ENCODE measurements around the gene SCNN1G.

Gene SCNN1G

GRCh38 chr16:23223368-23223767, 40.8 kb downstream of the SCNN1G start:
- CTCF ChIA-PET = no interaction called here
- no peak for TF ChIP-seq CTCF (IDR thresholded peaks at IDR 0.05; ENCODE audit: insufficient read depth, low read length, missing control alignments)
- H3K4me3 ChIP-seq (ENCODE audit: low read depth, low read length) = no peak overlapping the region
- POLR2A ChIA-PET = no interaction called here
- no peak for DNase-seq (ENCODE audit: low read depth, low spot score)

- ChIA-PET POLR2A (no interaction called here), CTCF (no interaction called here)
- no peak overlapping the region for H3K4me3 ChIP-seq (ENCODE audit: low read depth, low read length)
- no peak for DNase-seq (ENCODE audit: low read depth, low spot score)
- TF ChIP-seq CTCF (IDR thresholded peaks at IDR 0.05; ENCODE audit: insufficient read depth, low read length, missing control alignments) = no peak
These were observed 42.6 kb downstream of the SCNN1G start for GRCh38 chr16:23225109-23225508.

GRCh38 chr16:23225634-23226033, 43.1 kb downstream of the SCNN1G start:
- TF ChIP-seq CTCF (IDR thresholded peaks at IDR 0.05; ENCODE audit: insufficient read depth, low read length, missing control alignments) = no peak
- DNase-seq (ENCODE audit: low read depth, low spot score) = no peak
- ChIA-PET POLR2A (no interaction called here), CTCF (no interaction called here)
- no peak overlapping the region for H3K4me3 ChIP-seq (ENCODE audit: low read depth, low read length)

GRCh38 chr16:23227529-23227928, 45.0 kb downstream of the SCNN1G start:
- no peak for DNase-seq (ENCODE audit: low read depth, low spot score)
- CTCF ChIA-PET = no interaction called here
- TF ChIP-seq CTCF (IDR thresholded peaks at IDR 0.05; ENCODE audit: insufficient read depth, low read length, missing control alignments) = no peak
- no peak overlapping the region for H3K4me3 ChIP-seq (ENCODE audit: low read depth, low read length)
- POLR2A ChIA-PET = no interaction called here

- no peak for DNase-seq (ENCODE audit: low read depth, low spot score)
- no peak for TF ChIP-seq CTCF (IDR thresholded peaks at IDR 0.05; ENCODE audit: insufficient read depth, low read length, missing control alignments)
- CTCF ChIA-PET = no interaction called here
- no peak overlapping the region for H3K4me3 ChIP-seq (ENCODE audit: low read depth, low read length)
- POLR2A ChIA-PET = no interaction called here
These were observed 47.2 kb downstream of the SCNN1G start for GRCh38 chr16:23229714-23230113.

- ChIA-PET POLR2A (no interaction called here), CTCF (no interaction called here)
- H3K4me3 ChIP-seq (ENCODE audit: low read depth, low read length) = no peak overlapping the region
- no peak for TF ChIP-seq CTCF (IDR thresholded peaks at IDR 0.05; ENCODE audit: insufficient read depth, low read length, missing control alignments)
- no peak for DNase-seq (ENCODE audit: low read depth, low spot score)
These were observed 50.3 kb downstream of the SCNN1G start for GRCh38 chr16:23232806-23233205.

All from AG04449 (cell line).